A549 treated with ZK216348 at 1 μM for 4 hours (cell line): Measurements from ENCODE around the gene CCDC89. TPM values are rescaled to one million over a fixed set of nuclear protein-coding genes. Genes with fewer than 3 reads are reported as not detected.

ENCODE experiments used
- total RNA-seq: library from RNA; stranded (reverse); fragments of 200-300 nt; extraction: Qiagen RNA extraction; gene quantifications from 5 replicates; pipeline ENCODE4 v1.2.3, GENCODE V29; 2022; ENCODE audit warnings: low read depth

CCDC89 gene
- not detected in 5 replicates for total RNA-seq

DNA sequence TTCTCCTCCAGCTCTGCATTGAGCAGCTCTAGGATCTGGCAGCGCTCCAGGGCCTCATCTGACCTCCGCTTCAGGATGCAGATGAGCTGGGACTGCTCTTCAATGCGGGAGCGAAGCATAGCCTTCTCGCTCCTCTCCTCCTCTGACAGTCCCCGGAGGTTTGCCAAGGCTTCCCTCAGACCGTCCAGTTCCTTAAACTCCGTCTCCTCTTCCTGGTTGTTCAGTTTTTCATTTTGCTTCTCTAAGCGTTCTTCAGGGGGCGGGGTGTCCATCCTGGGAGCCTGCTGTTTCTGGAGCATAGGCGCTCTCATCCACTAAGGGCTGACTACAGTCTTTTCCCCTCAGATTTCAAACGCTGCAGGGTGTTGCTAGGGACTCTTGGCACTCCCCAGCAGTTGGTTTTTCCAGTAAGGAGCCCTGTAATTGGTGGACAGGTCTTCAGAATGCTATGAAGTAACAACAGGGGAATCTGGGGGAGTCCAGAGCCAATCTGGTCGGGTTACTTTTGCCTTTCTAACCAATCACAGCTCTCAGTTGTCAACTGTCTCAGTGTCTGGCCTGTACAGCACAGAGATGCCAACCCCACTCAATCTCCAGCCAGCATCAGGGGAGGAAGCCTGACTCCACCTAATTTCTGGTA is at the start of gene CCDC89:
Gene CCDC89, minus strand, starts transcription at position 376 of the 640 bp plus-strand sequence. Its CDS starts 65 bp downstream, at position 311.

DNA sequence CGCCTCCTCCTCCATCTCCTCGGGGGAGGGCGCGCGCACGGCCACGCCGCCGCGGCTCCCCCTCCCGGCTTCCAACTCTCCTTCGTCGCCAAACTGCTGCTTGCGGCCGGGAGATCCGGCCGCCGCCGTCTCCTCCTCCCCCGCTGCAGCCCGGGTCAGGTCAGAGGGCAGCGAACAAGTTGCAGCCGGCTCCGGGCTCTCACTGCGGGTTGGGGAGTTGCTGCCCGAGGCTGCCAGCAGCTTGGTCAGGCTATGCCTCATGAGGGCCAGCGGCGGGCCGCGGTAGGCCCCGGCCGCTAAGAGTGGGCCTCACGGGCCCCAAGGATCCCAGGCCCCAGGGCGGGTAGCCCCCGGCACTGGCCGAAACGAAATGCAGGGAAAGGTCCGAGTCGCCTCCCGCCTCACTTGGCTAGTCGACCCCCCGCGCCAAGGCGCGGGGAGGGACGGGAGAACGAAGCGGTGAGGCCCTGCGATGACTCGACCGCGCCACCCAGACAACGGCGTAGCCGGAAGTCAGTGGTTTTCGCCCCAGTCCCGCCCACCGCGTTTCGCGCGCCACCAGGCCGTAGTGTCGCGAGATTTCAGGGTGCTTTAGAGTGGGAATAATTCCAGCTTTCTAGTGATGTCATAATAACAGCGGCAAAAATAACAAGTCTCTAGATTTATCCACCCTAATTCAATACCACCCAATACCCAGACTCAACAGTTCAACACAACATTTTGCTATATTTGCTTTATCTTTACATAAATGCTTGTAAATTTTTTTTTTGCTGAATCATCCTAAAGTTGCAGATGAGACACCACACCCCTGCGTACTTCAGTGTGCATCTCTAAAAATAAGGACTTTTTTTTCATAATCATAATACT is 21.1 kb downstream of the CCDC89 start, which contains the start of gene CREBZF:
Gene CREBZF, minus strand, starts transcription at position 515 of the 867 bp plus-strand sequence. Its CDS starts 254 bp downstream, at position 261.

DNA sequence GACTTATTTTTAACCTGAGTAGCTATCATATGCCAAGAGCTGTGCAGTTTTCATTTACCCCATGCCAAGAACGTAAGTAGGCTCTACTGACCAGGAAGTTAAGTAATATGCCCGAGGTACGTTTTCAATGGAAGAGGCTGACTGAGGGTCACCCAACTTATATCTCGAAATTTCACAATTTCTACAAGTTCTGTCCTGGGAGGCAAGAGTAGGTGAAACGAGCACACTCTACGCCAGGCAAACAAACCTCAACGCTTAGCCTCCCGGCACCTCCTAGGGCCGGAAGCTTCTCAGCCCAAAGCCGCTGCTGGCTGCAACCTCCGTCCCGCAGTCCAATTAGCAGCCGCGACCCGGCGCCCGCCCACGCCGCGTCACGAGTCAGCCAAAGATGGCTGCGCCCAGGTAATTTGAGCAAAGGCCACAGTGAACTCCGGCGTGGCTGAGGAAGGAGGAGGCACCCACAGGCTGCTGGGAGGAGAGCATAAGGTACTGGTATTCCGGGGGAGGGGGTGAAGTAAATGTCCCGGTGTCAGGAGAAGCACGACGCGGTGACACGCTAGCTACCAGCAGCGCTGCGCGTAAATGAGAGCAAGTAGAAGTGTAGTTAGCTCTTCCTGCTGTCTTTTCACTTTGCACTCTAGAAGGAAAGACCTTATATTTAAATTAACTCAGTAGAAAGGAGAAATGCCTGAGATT is 38.2 kb downstream of the CCDC89 start, which contains the start of gene TMEM126A:
Gene TMEM126A, plus strand, starts transcription at position 364 of the 696 bp plus-strand sequence. CDS start 2,289 bp downstream, outside the sequence.

Other genes starting within 250 kb of the CCDC89 start
- gene DLG2, start 58.9 kb downstream of the CCDC89 start, total RNA-seq, result 0.15 to 0.26 TPM (median 0.20 TPM) in 5 replicates
- 44.3 to 78.2 TPM (median 51.1 TPM) in 5 replicates for gene TMEM126B, start 57.6 kb downstream of the CCDC89 start, total RNA-seq
- gene TMEM126A, start 38.2 kb downstream of the CCDC89 start, total RNA-seq, result 44.5 to 74.1 TPM (median 56.3 TPM) in 5 replicates
- gene CREBZF, start 21.1 kb downstream of the CCDC89 start, total RNA-seq, result 19.6 to 33.4 TPM (median 28.1 TPM) in 5 replicates
- gene SYTL2, start 124.9 kb upstream of the CCDC89 start, total RNA-seq, result 8.7 to 20.6 TPM (median 10.6 TPM) in 5 replicates
- not detected in 5 replicates for gene CCDC83, start 169.2 kb upstream of the CCDC89 start, total RNA-seq